Sigmoid colon (tissue), 4 donors: ENCODE results near the gene RAB13.

ENCODE experiments used
- EP300 ChIP-seq, 4 donors: sonication (generic); formaldehyde crosslinking; IDR thresholded peaks; one replicate each; pipeline ENCODE4 v1.6.1; 2017; ENCODE audit warnings: antibody characterized with exemption in 4 of 4
- POLR2A ChIP-seq, 2 donors: fragments of 450-650 bp; IDR thresholded peaks; one replicate each; pipeline ENCODE4 v1.6.1; 2016; ENCODE audit warnings: antibody characterized with exemption in 2 of 2, mild to moderate bottlenecking in 2 of 2, moderate library complexity in 2 of 2
- POLR2AphosphoS5 ChIP-seq, 4 donors: sonication (generic); formaldehyde crosslinking; IDR thresholded peaks; one replicate each; pipeline ENCODE4 v1.6.1; 2017; ENCODE audit warnings: antibody characterized with exemption in 4 of 4
- TF ChIP-seq, protein P1 (sequence below), 4 experiments: fragments of 450-650 bp in 3 of 4; fragments of 200-600 bp in 1 of 4; IDR thresholded peaks; one replicate each; pipeline ENCODE4 v1.5.1; 2016 to 2019; ENCODE audit warnings: antibody characterized with exemption in 4 of 4, mild to moderate bottlenecking in 3 of 4, moderate library complexity in 2 of 4

DNA sequence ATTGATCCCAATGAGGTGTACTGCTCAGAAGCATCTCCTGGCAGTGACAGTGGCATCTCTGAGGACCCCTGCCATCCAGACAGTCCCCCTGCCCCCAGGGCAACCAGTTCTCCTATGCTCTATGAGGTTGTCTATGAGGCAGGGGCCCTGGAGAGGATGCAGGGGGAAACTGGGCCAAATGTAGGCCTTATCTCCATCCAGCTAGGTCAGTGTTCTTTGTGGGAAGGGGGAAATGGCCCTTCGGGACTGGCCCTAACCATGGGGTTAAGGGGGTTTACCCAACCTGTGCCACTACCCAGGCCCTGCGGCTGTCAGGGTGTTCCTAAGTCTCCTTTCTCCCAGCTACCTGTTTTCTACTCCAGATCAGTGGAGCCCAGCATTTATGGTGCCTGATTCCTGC lies 17.2 kb downstream of the RAB13 start:
- TF ChIP-seq, protein P1, sequence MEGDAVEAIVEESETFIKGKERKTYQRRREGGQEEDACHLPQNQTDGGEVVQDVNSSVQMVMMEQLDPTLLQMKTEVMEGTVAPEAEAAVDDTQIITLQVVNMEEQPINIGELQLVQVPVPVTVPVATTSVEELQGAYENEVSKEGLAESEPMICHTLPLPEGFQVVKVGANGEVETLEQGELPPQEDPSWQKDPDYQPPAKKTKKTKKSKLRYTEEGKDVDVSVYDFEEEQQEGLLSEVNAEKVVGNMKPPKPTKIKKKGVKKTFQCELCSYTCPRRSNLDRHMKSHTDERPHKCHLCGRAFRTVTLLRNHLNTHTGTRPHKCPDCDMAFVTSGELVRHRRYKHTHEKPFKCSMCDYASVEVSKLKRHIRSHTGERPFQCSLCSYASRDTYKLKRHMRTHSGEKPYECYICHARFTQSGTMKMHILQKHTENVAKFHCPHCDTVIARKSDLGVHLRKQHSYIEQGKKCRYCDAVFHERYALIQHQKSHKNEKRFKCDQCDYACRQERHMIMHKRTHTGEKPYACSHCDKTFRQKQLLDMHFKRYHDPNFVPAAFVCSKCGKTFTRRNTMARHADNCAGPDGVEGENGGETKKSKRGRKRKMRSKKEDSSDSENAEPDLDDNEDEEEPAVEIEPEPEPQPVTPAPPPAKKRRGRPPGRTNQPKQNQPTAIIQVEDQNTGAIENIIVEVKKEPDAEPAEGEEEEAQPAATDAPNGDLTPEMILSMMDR (IDR thresholded peaks at IDR 0.05) = no peak
- TF ChIP-seq POLR2AphosphoS5 (IDR thresholded peaks at IDR 0.05) (no peak), EP300 (IDR thresholded peaks at IDR 0.05) (no peak), POLR2A (IDR thresholded peaks at IDR 0.05) (no peak)
